Gastrocnemius medialis (tissue), 4 donors: ENCODE results near the gene VEGFA. TPM values are rescaled to one million over a fixed set of nuclear protein-coding genes. Genes with fewer than 3 reads are reported as not detected.

ENCODE experiments used
- ATAC-seq, 2 donors: fragments of 150-250 bp; one replicate each; pipeline ENCODE4 v1.9.1; 2016
- DNase-seq, 2 donors: peaks; one replicate each; pipeline ENCODE4 v3.0.0-alpha.2; 2019
- H3K27ac ChIP-seq, 4 donors: fragments of 200-600 bp; sonication (generic); 1 replicate in 1 of 4; 2 replicates in 3 of 4; pipeline ENCODE4 v1.5.1; 2016 to 2018; ENCODE audit warnings: mild to moderate bottlenecking in 2 of 4, moderate library complexity in 1 of 4
- H3K27me3 ChIP-seq, 3 donors: fragments of 200-600 bp; sonication (generic) in 2 of 3; 1 replicate in 1 of 3; 2 replicates in 2 of 3; pipeline versions ENCODE4 v1.5.1 to v1.6.0; 2016 to 2019; ENCODE audit warnings: mild to moderate bottlenecking in 1 of 3, moderate library complexity in 1 of 3
- H3K36me3 ChIP-seq, 2 donors: fragments of 200-600 bp; sonication (generic) in 1 of 2; one replicate each; pipeline ENCODE4 v1.5.1; 2017 to 2018
- H3K4me1 ChIP-seq, 2 donors: fragments of 200-600 bp; sonication (generic) in 1 of 2; one replicate each; pipeline ENCODE4 v1.5.1; 2016 to 2017; ENCODE audit warnings: mild to moderate bottlenecking in 2 of 2
- H3K4me3 ChIP-seq, 4 donors: fragments of 200-600 bp; sonication (generic) in 3 of 4; 1 replicate in 1 of 4; 2 replicates in 3 of 4; pipeline ENCODE4 v1.5.1; 2016 to 2019; ENCODE audit warnings: mild to moderate bottlenecking in 2 of 4
- H3K9me3 ChIP-seq, 3 donors: fragments of 200-600 bp; sonication (generic) in 2 of 3; 1 replicate in 1 of 3; 2 replicates in 2 of 3; pipeline ENCODE4 v1.5.1; 2016 to 2019
- POLR2A ChIP-seq, 2 donors: fragments of 450-650 bp; IDR thresholded peaks; one replicate each; pipeline ENCODE4 v1.6.1; 2017; ENCODE audit warnings: antibody characterized with exemption in 2 of 2, mild to moderate bottlenecking in 2 of 2, moderate library complexity in 2 of 2
- in situ Hi-C, 4 donors: fragments of 200-750 bp; cut with MboI; loops; one replicate each; pipeline versions ENCODE4 v1.15.0 to v1.8.0; 2017; ENCODE audit warnings: low sequenced_read_pairs in 4 of 4
- intact Hi-C: fragments of 100-400 bp; cut with DNase I; formaldehyde crosslinking; loops from one replicate; pipeline ENCODE4 v1.15.1; 2023; ENCODE audit warnings: low total_unique reads
- total RNA-seq, 4 donors: library from RNA; depleted of rRNA; stranded (reverse); fragments of >200 nt; gene quantifications; one replicate each; pipeline versions ENCODE4 v1.1.0 to v1.2.3, GENCODE V29; 2016
- TF ChIP-seq, protein P1 (sequence below), 5 experiments: fragments of 450-650 bp in 3 of 5; fragments of 200-600 bp in 2 of 5; sonication (generic) in 2 of 5; IDR thresholded peaks in 4 of 5; conservative IDR thresholded peaks in 1 of 5; 1 replicate in 4 of 5; 2 replicates in 1 of 5; pipeline ENCODE4 v1.5.1; 2016 to 2019; ENCODE audit warnings: antibody characterized with exemption in 5 of 5, mild to moderate bottlenecking in 3 of 5, moderate library complexity in 3 of 5

The VEGFA gene
- total RNA-seq, 4 donors from 2014 or later: 66.4 to 195 (median 149) TPM

DNA sequence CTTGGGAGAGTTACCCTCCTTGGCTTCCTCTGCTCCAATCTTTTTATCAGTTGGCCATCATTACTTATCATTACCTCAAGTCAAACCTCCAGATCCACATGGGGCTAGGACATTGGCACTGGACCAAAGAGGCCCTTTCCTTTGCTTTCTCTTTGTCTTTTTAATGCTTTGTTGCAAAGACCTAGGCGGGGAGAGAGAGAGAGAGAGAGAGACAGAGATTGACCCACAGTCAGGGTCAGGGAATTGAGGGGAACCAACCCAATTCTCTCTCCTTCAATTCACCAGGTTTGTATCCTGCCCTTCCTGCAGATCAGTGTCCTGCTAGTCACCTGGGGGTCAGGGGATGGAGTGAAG is 3.5 kb upstream of the VEGFA start:
- H3K36me3 ChIP-seq: no peaks in the 10 kb centered on the region
- no peaks in the 10 kb centered on the region for H3K9me3 ChIP-seq
- DNase-seq (peak in 1 of 2 donors; percentile 6), ATAC-seq (no peak)
- no peaks in the 10 kb centered on the region for H3K27me3 ChIP-seq
- intact Hi-C loops (loop anchor here (1.0 kb wide), 1 partner anchor 21 kb away; no protein-coding TSS in a partner anchor), in situ Hi-C loops (loop anchor here (5.0 to 10.0 kb wide), 3 partner anchors 102 to 311 kb away; no protein-coding TSS in a partner anchor)
- no peak overlapping the region for H3K4me3 ChIP-seq
- TF ChIP-seq, protein P1, sequence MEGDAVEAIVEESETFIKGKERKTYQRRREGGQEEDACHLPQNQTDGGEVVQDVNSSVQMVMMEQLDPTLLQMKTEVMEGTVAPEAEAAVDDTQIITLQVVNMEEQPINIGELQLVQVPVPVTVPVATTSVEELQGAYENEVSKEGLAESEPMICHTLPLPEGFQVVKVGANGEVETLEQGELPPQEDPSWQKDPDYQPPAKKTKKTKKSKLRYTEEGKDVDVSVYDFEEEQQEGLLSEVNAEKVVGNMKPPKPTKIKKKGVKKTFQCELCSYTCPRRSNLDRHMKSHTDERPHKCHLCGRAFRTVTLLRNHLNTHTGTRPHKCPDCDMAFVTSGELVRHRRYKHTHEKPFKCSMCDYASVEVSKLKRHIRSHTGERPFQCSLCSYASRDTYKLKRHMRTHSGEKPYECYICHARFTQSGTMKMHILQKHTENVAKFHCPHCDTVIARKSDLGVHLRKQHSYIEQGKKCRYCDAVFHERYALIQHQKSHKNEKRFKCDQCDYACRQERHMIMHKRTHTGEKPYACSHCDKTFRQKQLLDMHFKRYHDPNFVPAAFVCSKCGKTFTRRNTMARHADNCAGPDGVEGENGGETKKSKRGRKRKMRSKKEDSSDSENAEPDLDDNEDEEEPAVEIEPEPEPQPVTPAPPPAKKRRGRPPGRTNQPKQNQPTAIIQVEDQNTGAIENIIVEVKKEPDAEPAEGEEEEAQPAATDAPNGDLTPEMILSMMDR (IDR thresholded peaks at IDR 0.05 in 4 of 5, conservative IDR thresholded peaks at IDR 0.05 in 1 of 5): no peak
- TF ChIP-seq POLR2A (IDR thresholded peaks at IDR 0.05): no peak
- H3K27ac ChIP-seq: no peak overlapping the region
- peaks cover 4% of the 10 kb centered on the region in 2 donors for H3K4me1 ChIP-seq

DNA sequence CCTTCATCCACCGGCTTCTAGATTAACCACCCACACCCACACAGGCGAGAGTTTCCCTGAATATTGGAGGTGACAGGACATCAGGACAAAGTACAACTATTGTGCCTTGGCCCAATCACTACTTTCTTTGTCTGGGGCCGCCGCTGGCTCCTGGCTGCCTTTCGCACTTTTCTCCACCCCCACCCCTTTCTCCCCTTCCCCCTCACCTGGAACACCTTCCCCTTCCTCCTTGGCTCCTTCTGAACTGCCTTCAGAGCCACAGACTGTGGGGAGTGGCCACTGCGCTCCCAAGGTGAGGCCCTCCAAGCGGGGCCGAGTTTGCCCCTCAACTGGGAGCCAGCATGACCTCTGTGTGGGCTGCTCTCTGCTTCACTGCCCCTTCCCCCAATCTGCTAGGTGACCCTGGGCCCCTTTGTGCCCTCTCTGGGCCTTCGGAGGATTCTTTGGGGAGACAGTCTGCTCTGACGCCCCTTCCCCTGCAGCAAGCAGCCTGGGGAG is 3.0 kb upstream of the VEGFA start:
- in situ Hi-C loops: loop anchor here (5.0 to 10.0 kb wide), 3 partner anchors 102 to 310 kb away; no protein-coding TSS in a partner anchor
- H3K4me1 ChIP-seq: peaks cover 4% of the 10 kb centered on the region in 2 donors
- no peak for TF ChIP-seq POLR2A (IDR thresholded peaks at IDR 0.05)
- TF ChIP-seq, protein P1 (IDR thresholded peaks at IDR 0.05 in 4 of 5, conservative IDR thresholded peaks at IDR 0.05 in 1 of 5): no peak
- H3K9me3 ChIP-seq: no peaks in the 10 kb centered on the region
- DNase-seq: peak in 1 of 2 donors; percentile 6
- no peaks in the 10 kb centered on the region for H3K27me3 ChIP-seq
- no peaks in the 10 kb centered on the region for H3K36me3 ChIP-seq
- no peak overlapping the region for H3K4me3 ChIP-seq
- intact Hi-C loops: loop anchor here (1.0 kb wide), 1 partner anchor 22 kb away; no protein-coding TSS in a partner anchor
- no peak overlapping the region for H3K27ac ChIP-seq
- no peak for ATAC-seq

DNA sequence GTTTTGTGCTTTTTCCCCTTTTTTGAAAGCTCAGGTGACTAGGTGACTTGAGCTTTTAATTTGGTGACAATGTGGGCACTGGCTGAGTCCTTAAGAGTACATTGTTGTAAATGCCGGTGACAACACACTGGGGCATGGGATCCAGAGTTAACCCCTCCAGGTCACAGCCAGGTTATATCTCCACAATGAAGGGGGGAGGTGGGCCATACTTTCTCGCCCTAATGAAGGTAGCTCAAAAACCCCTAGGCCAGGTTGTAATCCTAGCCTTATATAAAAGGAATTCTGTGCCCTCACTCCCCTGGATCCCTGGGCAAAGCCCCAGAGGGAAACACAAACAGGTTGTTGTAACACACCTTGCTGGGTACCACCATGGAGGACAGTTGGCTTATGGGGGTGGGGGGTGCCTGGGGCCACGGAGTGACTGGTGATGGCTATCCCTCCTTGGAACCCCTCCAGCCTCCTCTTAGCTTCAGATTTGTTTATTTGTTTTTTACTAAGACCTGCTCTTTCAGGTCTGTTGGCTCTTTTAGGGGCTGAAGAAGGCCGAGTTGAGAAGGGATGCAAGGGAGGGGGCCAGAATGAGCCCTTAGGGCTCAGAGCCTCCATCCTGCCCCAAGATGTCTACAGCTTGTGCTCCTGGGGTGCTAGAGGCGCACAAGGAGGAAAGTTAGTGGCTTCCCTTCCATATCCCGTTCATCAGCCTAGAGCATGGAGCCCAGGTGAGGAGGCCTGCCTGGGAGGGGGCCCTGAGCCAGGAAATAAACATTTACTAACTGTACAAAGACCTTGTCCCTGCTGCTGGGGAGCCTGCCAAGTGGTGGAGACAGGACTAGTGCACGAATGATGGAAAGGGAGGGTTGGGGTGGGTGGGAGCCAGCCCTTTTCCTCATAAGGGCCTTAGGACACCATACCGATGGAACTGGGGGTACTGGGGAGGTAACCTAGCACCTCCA is 2.2 kb upstream of the VEGFA start:
- Histone ChIP-seq H3K27me3 (no peaks in the 10 kb centered on the region), H3K9me3 (no peaks in the 10 kb centered on the region), H3K4me3 (no peak overlapping the region), H3K4me1 (peaks cover 4% of the 10 kb centered on the region in 2 donors), H3K27ac (no peak overlapping the region), H3K36me3 (no peaks in the 10 kb centered on the region)
- in situ Hi-C loops (loop anchor here (5.0 to 10.0 kb wide), 3 partner anchors 103 to 309 kb away; no protein-coding TSS in a partner anchor), intact Hi-C loops (loop anchor here (2.0 kb wide), 1 partner anchor 49 kb away; no protein-coding TSS in a partner anchor)
- TF ChIP-seq, protein P1 (IDR thresholded peaks at IDR 0.05 in 4 of 5, conservative IDR thresholded peaks at IDR 0.05 in 1 of 5): no peak
- no peak for TF ChIP-seq POLR2A (IDR thresholded peaks at IDR 0.05)
- DNase-seq (peak in 1 of 2 donors; percentile 12), ATAC-seq (no peak)

DNA sequence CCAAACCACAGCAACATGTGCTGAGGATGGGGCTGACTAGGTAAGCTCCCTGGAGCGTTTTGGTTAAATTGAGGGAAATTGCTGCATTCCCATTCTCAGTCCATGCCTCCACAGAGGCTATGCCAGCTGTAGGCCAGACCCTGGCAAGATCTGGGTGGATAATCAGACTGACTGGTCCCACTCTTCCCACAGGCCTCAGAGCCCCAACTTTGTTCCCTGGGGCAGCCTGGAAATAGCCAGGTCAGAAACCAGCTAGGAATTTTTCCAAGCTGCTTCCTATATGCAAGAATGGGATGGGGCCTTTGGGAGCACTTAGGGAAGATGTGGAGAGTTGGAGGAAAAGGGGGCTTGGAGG is 1.5 kb upstream of the VEGFA start:
- peaks cover 4 to 7% of the 10 kb centered on the region in 2 donors for H3K4me1 ChIP-seq
- peak overlapping the region in 1 of 4 donors; percentile 99 for H3K27ac ChIP-seq
- TF ChIP-seq, protein P1 (IDR thresholded peaks at IDR 0.05 in 4 of 5, conservative IDR thresholded peaks at IDR 0.05 in 1 of 5): no peak
- no peak for TF ChIP-seq POLR2A (IDR thresholded peaks at IDR 0.05)
- H3K9me3 ChIP-seq: no peaks in the 10 kb centered on the region
- no peak overlapping the region for H3K4me3 ChIP-seq
- ATAC-seq (no peak), DNase-seq (peak in 1 of 2 donors; percentile 12)
- no peaks in the 10 kb centered on the region for H3K36me3 ChIP-seq
- intact Hi-C loops (loop anchor here (2.0 kb wide), 1 partner anchor 48 kb away; no protein-coding TSS in a partner anchor), in situ Hi-C loops (loop anchor here (5.0 to 10.0 kb wide), 3 partner anchors 104 to 309 kb away; no protein-coding TSS in a partner anchor)
- H3K27me3 ChIP-seq: no peaks in the 10 kb centered on the region
